Measurements from ENCODE around the gene TSC2.
A peak's percentile ranks its signal among the peaks of the same experiment; 100 is the strongest.

TSC2 gene

GRCh38 chr16:2023092-2024031, 24.4 kb upstream of the TSC2 start:
- peaks cover 4% of the 10 kb centered on the region for H3K4me1 Mint-ChIP-seq
- no peaks in the 10 kb centered on the region for H3K36me3 Mint-ChIP-seq
- H3K9me3 Mint-ChIP-seq = no peaks in the 10 kb centered on the region
- H3K27ac Mint-ChIP-seq = no peak overlapping the region
- H3K27me3 Mint-ChIP-seq = peaks cover 11% of the 10 kb centered on the region
- H3K4me3 Mint-ChIP-seq = peak overlapping the region; percentile 4

GRCh38 chr16:2024032-2024420, 23.8 kb upstream of the TSC2 start:
- Mint-ChIP-seq H3K4me3 (no peak overlapping the region), H3K36me3 (no peaks in the 10 kb centered on the region), H3K27ac (peak overlapping the region; percentile 19), H3K4me1 (peaks cover 4% of the 10 kb centered on the region), H3K9me3 (no peaks in the 10 kb centered on the region), H3K27me3 (peaks cover 8% of the 10 kb centered on the region)

GRCh38 chr16:2025251-2025650, 22.5 kb upstream of the TSC2 start:
- H3K4me1 Mint-ChIP-seq = peaks cover 4% of the 10 kb centered on the region
- no peaks in the 10 kb centered on the region for H3K9me3 Mint-ChIP-seq
- H3K36me3 Mint-ChIP-seq = no peaks in the 10 kb centered on the region
- H3K4me3 Mint-ChIP-seq = no peak overlapping the region
- H3K27me3 Mint-ChIP-seq = peaks cover 8% of the 10 kb centered on the region
- H3K27ac Mint-ChIP-seq = no peak overlapping the region

- no peaks in the 10 kb centered on the region for H3K36me3 Mint-ChIP-seq
- H3K27ac Mint-ChIP-seq = no peak overlapping the region
- peaks cover 5% of the 10 kb centered on the region for H3K27me3 Mint-ChIP-seq
- H3K4me3 Mint-ChIP-seq = peak overlapping the region; percentile 49
- peaks cover 4% of the 10 kb centered on the region for H3K4me1 Mint-ChIP-seq
- H3K9me3 Mint-ChIP-seq = no peaks in the 10 kb centered on the region
Measured at GRCh38 chr16:2025878-2026460, 21.8 kb upstream of the TSC2 start.

GRCh38 chr16:2026461-2027023, 21.2 kb upstream of the TSC2 start, which contains the start of gene NHERF2:
Gene NHERF2, plus strand, starts transcription at chr16:2026902. Its CDS starts 104 bp downstream, at chr16:2027006.
- H3K27ac Mint-ChIP-seq = no peak within 1 kb of the TSS
- H3K4me1 Mint-ChIP-seq = peaks cover 4% of the 10 kb centered on the region
- no peaks in the 10 kb centered on the region for H3K9me3 Mint-ChIP-seq
- no peaks in the 10 kb centered on the region for H3K36me3 Mint-ChIP-seq
- H3K27me3 Mint-ChIP-seq = peaks cover 4% of the 10 kb centered on the region
- peak within 1 kb of the TSS; percentile 77 for H3K4me3 Mint-ChIP-seq

GRCh38 chr16:2027024-2028010, 20.5 kb upstream of the TSC2 start:
- Mint-ChIP-seq H3K36me3 (no peaks in the 10 kb centered on the region), H3K27ac (no peak overlapping the region)

GRCh38 chr16:2028146-2028545, 19.6 kb upstream of the TSC2 start:
- no peaks in the 10 kb centered on the region for H3K27me3 Mint-ChIP-seq
- peak overlapping the region; percentile 44 for H3K4me3 Mint-ChIP-seq
- H3K27ac Mint-ChIP-seq = no peak overlapping the region

More at GRCh38 chr16:2027024-2028010, 20.5 kb upstream of the TSC2 start:
- no peaks in the 10 kb centered on the region for H3K9me3 Mint-ChIP-seq
- H3K4me3 Mint-ChIP-seq = peak overlapping the region; percentile 77
- H3K27me3 Mint-ChIP-seq = peaks cover 2% of the 10 kb centered on the region
- H3K4me1 Mint-ChIP-seq = peaks cover 4% of the 10 kb centered on the region

GRCh38 chr16:2028620-2029220, 19.1 kb upstream of the TSC2 start:
- H3K27ac Mint-ChIP-seq = no peak overlapping the region
- no peaks in the 10 kb centered on the region for H3K9me3 Mint-ChIP-seq
- H3K4me1 Mint-ChIP-seq = peaks cover 4% of the 10 kb centered on the region
- H3K27me3 Mint-ChIP-seq = no peaks in the 10 kb centered on the region
- no peak overlapping the region for H3K4me3 Mint-ChIP-seq
- H3K36me3 Mint-ChIP-seq = no peaks in the 10 kb centered on the region

More at GRCh38 chr16:2028146-2028545, 19.6 kb upstream of the TSC2 start:
- Mint-ChIP-seq H3K36me3 (no peaks in the 10 kb centered on the region), H3K9me3 (no peaks in the 10 kb centered on the region), H3K4me1 (peaks cover 4% of the 10 kb centered on the region)

- H3K9me3 Mint-ChIP-seq = no peaks in the 10 kb centered on the region
- no peak overlapping the region for H3K4me3 Mint-ChIP-seq
- no peaks in the 10 kb centered on the region for H3K27me3 Mint-ChIP-seq
- no peak overlapping the region for H3K27ac Mint-ChIP-seq
- H3K36me3 Mint-ChIP-seq = no peaks in the 10 kb centered on the region
- peaks cover 4% of the 10 kb centered on the region for H3K4me1 Mint-ChIP-seq
Measured at GRCh38 chr16:2029350-2029749, 18.4 kb upstream of the TSC2 start.

GRCh38 chr16:2030036-2030435, 17.7 kb upstream of the TSC2 start:
- Mint-ChIP-seq H3K27me3 (no peaks in the 10 kb centered on the region), H3K36me3 (no peaks in the 10 kb centered on the region), H3K27ac (no peak overlapping the region), H3K4me1 (peaks cover 4% of the 10 kb centered on the region), H3K4me3 (no peak overlapping the region), H3K9me3 (no peaks in the 10 kb centered on the region)

- Mint-ChIP-seq H3K27me3 (no peaks in the 10 kb centered on the region), H3K4me3 (no peak overlapping the region), H3K4me1 (peaks cover 4% of the 10 kb centered on the region), H3K9me3 (no peaks in the 10 kb centered on the region), H3K36me3 (no peaks in the 10 kb centered on the region), H3K27ac (no peak overlapping the region)
Measured at GRCh38 chr16:2031081-2031577, 16.7 kb upstream of the TSC2 start.

- H3K27me3 Mint-ChIP-seq = no peaks in the 10 kb centered on the region
- peaks cover 3% of the 10 kb centered on the region for H3K4me1 Mint-ChIP-seq
- H3K36me3 Mint-ChIP-seq = no peaks in the 10 kb centered on the region
- H3K27ac Mint-ChIP-seq = no peak overlapping the region
- H3K9me3 Mint-ChIP-seq = no peaks in the 10 kb centered on the region
- H3K4me3 Mint-ChIP-seq = no peak overlapping the region
Measured at GRCh38 chr16:2032285-2033056, 15.3 kb upstream of the TSC2 start.

GRCh38 chr16:2033057-2033908, 14.5 kb upstream of the TSC2 start:
- H3K27me3 Mint-ChIP-seq = no peaks in the 10 kb centered on the region
- H3K27ac Mint-ChIP-seq = no peak overlapping the region
- no peaks in the 10 kb centered on the region for H3K9me3 Mint-ChIP-seq
- no peak overlapping the region for H3K4me3 Mint-ChIP-seq
- H3K4me1 Mint-ChIP-seq = no peaks in the 10 kb centered on the region
- H3K36me3 Mint-ChIP-seq = no peaks in the 10 kb centered on the region

All from activated naive CD4-positive, alpha-beta T cell treated with anti-CD3 and anti-CD28 coated beads, Interleukin-2, amount 50 U/mL, for 24 hours (primary cell).